SW 1271 (cell line): ENCODE results near the gene KCNIP4.

Experiments
- DNase-seq, 2 experiments: peaks; one replicate each; lab custom pipeline; 2025; lab: John Stamatoyannopoulos, UW

Gene KCNIP4

GRCh38 chr4:21901281-21901680, 47.3 kb downstream of the KCNIP4 start:
- DNase-seq: no peak

DNA sequence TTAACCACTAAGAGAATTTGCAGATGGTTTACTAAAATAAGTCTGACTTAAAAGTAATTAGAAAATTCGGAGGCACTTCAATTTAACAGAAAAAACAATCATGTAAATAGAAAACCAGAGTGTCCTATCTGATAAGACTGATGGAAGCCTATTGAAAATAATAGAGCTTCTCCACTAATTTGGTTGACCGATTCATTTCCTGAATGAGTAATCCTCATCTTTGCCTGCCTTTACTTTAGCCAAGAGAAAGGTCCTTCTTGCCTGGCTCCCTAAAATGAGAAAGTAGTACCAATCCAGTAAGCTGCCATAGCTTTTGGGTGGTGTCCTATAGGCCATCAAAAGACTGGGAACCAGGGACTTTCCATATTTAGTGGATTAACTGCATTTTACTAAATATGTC, 48.4 kb downstream of the KCNIP4 start:
- peak in 1 of 2 experiments; percentile 13 for DNase-seq

- DNase-seq: no peak
Observed at GRCh38 chr4:21898101-21898500, 50.5 kb downstream of the KCNIP4 start.

- DNase-seq: no peak
Observed at GRCh38 chr4:21896767-21897166, 51.8 kb downstream of the KCNIP4 start.

GRCh38 chr4:21893136-21893535, 55.4 kb downstream of the KCNIP4 start:
- DNase-seq: no peak

DNA sequence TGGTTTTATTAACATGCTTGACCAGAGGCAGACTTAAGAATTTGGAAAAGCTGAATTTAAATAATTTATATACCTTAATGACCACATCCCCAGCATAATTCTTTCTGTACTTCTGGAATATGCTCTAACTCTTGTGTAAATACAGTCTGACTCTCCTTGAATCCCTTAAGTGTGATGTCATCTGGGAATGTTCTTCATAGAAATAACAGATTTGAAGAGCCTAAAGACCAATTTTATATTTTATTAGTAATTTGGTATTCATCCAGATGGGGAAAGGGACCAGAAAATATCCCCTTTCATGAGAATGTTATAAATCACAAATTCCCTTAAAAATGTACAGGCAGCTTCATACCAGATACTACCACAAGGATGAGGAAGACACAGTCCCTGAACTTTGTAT, 58.3 kb downstream of the KCNIP4 start:
- DNase-seq: no peak

- peak in 1 of 2 experiments; percentile 5 for DNase-seq
Observed at GRCh38 chr4:21888195-21888976, 60.2 kb downstream of the KCNIP4 start.

DNA sequence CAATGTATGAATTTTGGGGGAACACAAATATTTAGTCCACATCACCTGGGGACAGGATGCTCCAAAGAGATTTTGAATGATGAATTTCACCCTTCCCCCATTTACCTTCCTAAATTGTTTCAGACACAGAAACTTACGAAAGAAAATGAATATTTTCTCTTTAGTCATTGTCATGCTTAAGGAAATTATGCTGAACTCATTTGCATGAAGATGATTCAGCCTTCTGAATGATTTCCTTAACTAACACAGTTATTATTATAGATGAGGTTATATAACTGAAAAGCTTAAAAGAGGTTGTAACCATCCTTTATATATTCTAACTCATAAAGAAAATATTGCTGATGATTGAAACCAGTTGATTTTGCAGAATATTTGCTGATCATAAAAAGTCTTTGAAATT, 61.1 kb downstream of the KCNIP4 start:
- no peak for DNase-seq

DNA sequence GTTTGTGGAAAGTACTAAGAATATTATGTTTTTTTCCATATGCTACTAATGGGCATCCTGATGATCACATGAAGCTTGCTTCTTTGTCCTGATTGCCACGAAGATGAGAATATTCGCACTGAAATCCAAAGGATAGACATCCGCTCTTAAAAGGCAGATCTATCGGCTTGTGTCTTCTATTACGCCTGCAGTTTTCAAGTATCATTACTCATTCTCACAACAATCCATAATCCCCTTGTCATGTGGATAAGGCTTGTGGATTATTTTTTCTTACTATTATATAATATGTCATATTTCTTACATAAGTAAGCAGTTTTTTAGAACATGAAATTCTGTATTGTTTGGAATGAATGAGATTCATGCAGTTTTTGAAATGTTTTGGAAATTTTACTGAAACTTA, 62.8 kb downstream of the KCNIP4 start:
- no peak for DNase-seq

DNA sequence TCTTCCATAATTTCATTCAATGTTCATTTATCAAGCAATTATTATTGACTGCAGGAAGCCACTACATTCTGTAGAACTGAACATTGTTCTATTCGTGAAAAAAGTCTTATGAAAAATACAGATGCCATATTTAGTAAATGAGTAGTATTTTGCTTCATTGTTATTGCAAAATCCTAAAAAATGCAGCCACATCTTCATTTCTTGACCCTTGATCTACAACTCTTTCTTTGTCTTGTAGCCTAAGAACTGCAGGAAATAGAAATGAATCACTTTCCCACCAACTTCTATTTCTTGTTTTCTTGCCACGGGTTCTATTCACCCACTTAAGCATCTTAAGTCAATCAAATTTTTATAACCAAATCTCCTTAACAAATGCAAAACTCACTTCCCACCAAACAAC, 63.3 kb downstream of the KCNIP4 start:
- no peak for DNase-seq

GRCh38 chr4:21884615-21885014, 64.0 kb downstream of the KCNIP4 start:
- DNase-seq: no peak

GRCh38 chr4:21882051-21882839, 66.3 kb downstream of the KCNIP4 start:
- DNase-seq: no peak

GRCh38 chr4:21879187-21879586, 69.4 kb downstream of the KCNIP4 start:
- no peak for DNase-seq

DNA sequence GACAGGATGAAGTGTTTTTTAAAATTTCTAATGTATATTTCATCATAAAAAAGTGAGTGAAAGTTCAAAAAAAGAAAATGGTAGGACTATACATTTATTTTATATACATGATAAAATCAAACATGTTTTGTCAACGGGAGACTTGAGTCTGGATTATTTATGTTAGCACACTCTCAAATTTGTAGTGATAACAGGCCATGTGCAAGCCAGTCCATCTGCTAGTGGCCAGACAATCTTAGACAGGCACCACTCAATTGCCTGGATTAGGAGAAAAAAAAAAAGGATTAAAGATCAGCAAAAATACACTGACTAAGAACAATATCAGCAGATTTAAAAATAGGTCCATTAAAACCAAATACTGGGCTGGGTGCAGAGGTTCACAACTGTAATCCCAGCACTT, 71.9 kb downstream of the KCNIP4 start:
- no peak for DNase-seq

DNA sequence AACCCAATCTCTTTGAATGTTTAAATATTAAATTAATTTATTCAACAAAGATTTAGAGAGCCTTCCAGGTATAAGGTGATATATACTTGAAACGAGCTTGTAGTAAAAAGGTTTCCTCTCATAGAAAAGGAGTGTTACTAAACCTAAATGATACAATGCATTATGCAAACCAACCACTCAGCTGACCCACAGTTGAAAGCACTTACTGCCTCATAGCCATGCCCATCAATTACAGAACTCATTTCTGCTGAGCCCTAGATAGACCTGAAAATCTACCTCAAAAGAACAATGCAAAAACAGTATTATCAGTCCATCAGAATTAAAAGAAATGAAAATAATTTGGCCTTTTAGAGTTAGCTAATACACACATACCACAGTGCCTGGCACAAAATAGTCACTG, 75.4 kb downstream of the KCNIP4 start:
- no peak for DNase-seq

- no peak for DNase-seq
Observed at GRCh38 chr4:21872101-21872500, 76.5 kb downstream of the KCNIP4 start.

- no peak for DNase-seq
Observed at GRCh38 chr4:21869978-21870745, 78.4 kb downstream of the KCNIP4 start.

DNA sequence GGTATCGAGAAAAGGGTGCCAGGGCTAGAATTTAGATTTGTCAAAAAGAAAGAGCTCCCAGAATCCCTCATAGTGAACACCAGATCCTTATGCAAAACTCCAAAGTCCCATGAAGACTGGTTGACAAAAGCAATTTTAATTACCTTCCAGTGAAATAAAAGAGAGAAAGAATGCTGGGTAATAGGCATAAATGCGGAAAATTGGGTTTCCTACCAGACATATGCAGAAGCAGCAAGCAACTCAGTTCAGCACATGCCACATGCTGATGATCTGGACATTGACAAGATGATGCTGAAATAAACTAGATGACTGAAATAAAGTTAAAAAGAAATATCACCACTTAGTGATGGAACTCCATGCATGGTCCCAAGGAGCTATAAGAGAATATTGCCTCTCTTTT, 83.9 kb downstream of the KCNIP4 start:
- no peak for DNase-seq

DNA sequence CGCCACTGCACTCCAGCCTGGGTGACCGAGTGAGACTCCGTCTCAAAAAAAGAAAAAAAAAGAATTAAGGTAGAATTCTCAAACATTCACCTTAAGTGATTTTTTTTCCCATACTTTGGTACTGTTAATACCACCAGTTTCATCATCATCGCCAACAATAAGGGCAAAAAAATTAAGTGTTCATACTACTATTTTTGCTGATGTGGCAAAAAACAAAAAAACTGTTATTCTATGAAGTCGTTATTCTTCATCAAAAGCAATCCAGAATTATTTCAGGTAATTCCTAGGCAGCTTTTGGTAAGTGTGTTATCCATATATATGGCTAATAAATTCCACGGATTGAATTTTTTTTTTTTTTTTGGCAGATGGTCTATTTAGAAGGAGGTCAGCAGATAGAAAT, 85.7 kb downstream of the KCNIP4 start:
- DNase-seq: no peak

GRCh38 chr4:21858971-21859370, 89.6 kb downstream of the KCNIP4 start:
- no peak for DNase-seq

GRCh38 chr4:21856754-21857153, 91.8 kb downstream of the KCNIP4 start:
- no peak for DNase-seq

DNA sequence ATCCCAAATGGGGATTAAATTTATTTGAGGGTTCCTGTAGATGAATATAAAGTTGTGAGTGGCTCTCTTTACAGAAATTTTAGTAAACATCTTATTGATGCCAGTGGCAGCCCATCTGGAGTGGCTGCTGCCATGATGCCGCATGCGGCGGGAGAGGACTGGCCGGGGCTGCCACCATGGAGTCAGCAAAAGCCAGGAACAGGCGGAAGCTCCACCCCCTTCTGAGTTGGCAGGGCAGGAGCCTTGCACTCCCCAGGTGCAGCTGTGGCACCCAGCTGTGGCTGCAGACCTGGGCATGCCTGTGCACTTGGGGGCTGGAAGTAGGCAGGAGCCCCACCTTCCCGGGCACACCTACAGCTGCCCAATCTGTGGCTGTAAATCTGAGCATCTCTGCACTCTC, 92.3 kb downstream of the KCNIP4 start:
- DNase-seq: no peak

DNA sequence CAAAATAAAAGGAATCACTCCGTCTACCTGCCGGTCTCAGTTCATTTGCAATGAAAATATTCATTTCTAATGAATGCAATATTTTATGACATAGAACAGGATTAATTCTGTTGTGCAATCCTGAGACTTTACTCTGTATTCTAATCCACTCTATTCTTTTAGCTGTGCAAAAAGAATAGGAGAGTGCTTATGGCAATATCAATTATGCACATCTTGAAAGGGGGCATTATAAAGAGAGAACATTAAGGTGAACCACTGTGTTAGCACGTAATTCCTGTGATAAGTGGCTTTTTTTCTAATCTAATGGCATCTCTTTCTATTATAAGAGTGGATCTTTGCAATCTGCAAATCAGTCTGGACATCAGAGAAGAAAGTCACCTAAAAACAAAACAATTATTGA, 99.5 kb downstream of the KCNIP4 start:
- no peak for DNase-seq
